Mucosa of stomach (tissue), 1 donor: ENCODE results near the gene SLC44A5.

ENCODE experiments used
- H3K27me3 ChIP-seq: one replicate; pipeline ENCODE4 v1.7.0; 2013; ENCODE audit warnings: mild to moderate bottlenecking, low read length; ENCODE audit not compliant: control insufficient read depth, insufficient read depth
- H3K36me3 ChIP-seq: one replicate; pipeline ENCODE4 v1.7.0; 2013; ENCODE audit warnings: low read length; ENCODE audit not compliant: control insufficient read depth, insufficient read depth
- H3K4me1 ChIP-seq: one replicate; pipeline ENCODE4 v1.7.0; 2013; ENCODE audit warnings: mild to moderate bottlenecking, low read length; ENCODE audit not compliant: control insufficient read depth, insufficient read depth
- H3K4me3 ChIP-seq: one replicate; pipeline ENCODE4 v1.7.0; 2013; ENCODE audit warnings: low read length
- H3K9ac ChIP-seq: one replicate; pipeline ENCODE4 v1.7.0; 2013; ENCODE audit warnings: mild to moderate bottlenecking, low read length, moderate library complexity
- H3K9me3 ChIP-seq: one replicate; pipeline ENCODE4 v1.7.0; 2013; ENCODE audit warnings: mild to moderate bottlenecking, low read length, moderate library complexity; ENCODE audit not compliant: control insufficient read depth
- donor health status: Pancreatic carcinoma.

The SLC44A5 gene

GRCh38 chr1:75472971-75473603 lies 137.8 kb downstream of the SLC44A5 start:
- H3K4me3 ChIP-seq, result no peak overlapping the region

GRCh38 chr1:75472089-75472970 lies 138.6 kb downstream of the SLC44A5 start:
- Histone ChIP-seq H3K36me3 (no peaks in the 10 kb centered on the region), H3K9ac (no peak overlapping the region), H3K9me3 (no peaks in the 10 kb centered on the region), H3K4me3 (no peak overlapping the region), H3K4me1 (no peaks in the 10 kb centered on the region), H3K27me3 (no peaks in the 10 kb centered on the region)

More at GRCh38 chr1:75472971-75473603, 137.8 kb downstream of the SLC44A5 start:
- Histone ChIP-seq H3K9me3 (no peaks in the 10 kb centered on the region), H3K9ac (no peak overlapping the region), H3K27me3 (no peaks in the 10 kb centered on the region), H3K4me1 (no peaks in the 10 kb centered on the region), H3K36me3 (no peaks in the 10 kb centered on the region)

- Histone ChIP-seq H3K27me3 (no peaks in the 10 kb centered on the region), H3K36me3 (no peaks in the 10 kb centered on the region), H3K4me3 (no peak overlapping the region)
Observed at GRCh38 chr1:75471252-75471651, 139.7 kb downstream of the SLC44A5 start.

GRCh38 chr1:75470448-75470847 lies 140.5 kb downstream of the SLC44A5 start:
- no peaks in the 10 kb centered on the region for H3K36me3 ChIP-seq
- H3K9me3 ChIP-seq, result no peaks in the 10 kb centered on the region
- H3K9ac ChIP-seq, result no peak overlapping the region
- no peaks in the 10 kb centered on the region for H3K27me3 ChIP-seq
- no peaks in the 10 kb centered on the region for H3K4me1 ChIP-seq
- H3K4me3 ChIP-seq, result no peak overlapping the region

More at GRCh38 chr1:75471252-75471651, 139.7 kb downstream of the SLC44A5 start:
- H3K9me3 ChIP-seq, result no peaks in the 10 kb centered on the region
- no peaks in the 10 kb centered on the region for H3K4me1 ChIP-seq
- no peak overlapping the region for H3K9ac ChIP-seq

- no peaks in the 10 kb centered on the region for H3K4me1 ChIP-seq
- H3K9me3 ChIP-seq, result no peaks in the 10 kb centered on the region
- no peak overlapping the region for H3K9ac ChIP-seq
- H3K36me3 ChIP-seq, result no peaks in the 10 kb centered on the region
- no peak overlapping the region for H3K4me3 ChIP-seq
- no peaks in the 10 kb centered on the region for H3K27me3 ChIP-seq
Observed at GRCh38 chr1:75469586-75470173, 141.2 kb downstream of the SLC44A5 start.

- Histone ChIP-seq H3K9me3 (no peaks in the 10 kb centered on the region), H3K27me3 (no peaks in the 10 kb centered on the region), H3K4me3 (no peak overlapping the region), H3K4me1 (no peaks in the 10 kb centered on the region), H3K36me3 (no peaks in the 10 kb centered on the region), H3K9ac (no peak overlapping the region)
Observed at GRCh38 chr1:75461808-75462325, 149.0 kb downstream of the SLC44A5 start.

GRCh38 chr1:75449998-75450397 lies 160.9 kb downstream of the SLC44A5 start:
- H3K4me3 ChIP-seq, result no peak overlapping the region
- no peaks in the 10 kb centered on the region for H3K27me3 ChIP-seq
- H3K9me3 ChIP-seq, result no peaks in the 10 kb centered on the region
- no peaks in the 10 kb centered on the region for H3K36me3 ChIP-seq
- no peak overlapping the region for H3K9ac ChIP-seq
- H3K4me1 ChIP-seq, result no peaks in the 10 kb centered on the region

GRCh38 chr1:75444220-75444619 lies 166.7 kb downstream of the SLC44A5 start:
- Histone ChIP-seq H3K9ac (no peak overlapping the region), H3K9me3 (no peaks in the 10 kb centered on the region), H3K36me3 (no peaks in the 10 kb centered on the region), H3K4me3 (no peak overlapping the region), H3K4me1 (no peaks in the 10 kb centered on the region), H3K27me3 (no peaks in the 10 kb centered on the region)

- H3K9me3 ChIP-seq, result no peaks in the 10 kb centered on the region
- H3K4me1 ChIP-seq, result no peaks in the 10 kb centered on the region
- no peaks in the 10 kb centered on the region for H3K27me3 ChIP-seq
- H3K36me3 ChIP-seq, result no peaks in the 10 kb centered on the region
- H3K9ac ChIP-seq, result no peak overlapping the region
- no peak overlapping the region for H3K4me3 ChIP-seq
Observed at GRCh38 chr1:75440274-75440673, 170.6 kb downstream of the SLC44A5 start.

- H3K4me3 ChIP-seq, result no peak overlapping the region
- H3K9ac ChIP-seq, result no peak overlapping the region
- H3K4me1 ChIP-seq, result no peaks in the 10 kb centered on the region
- no peaks in the 10 kb centered on the region for H3K27me3 ChIP-seq
- H3K36me3 ChIP-seq, result no peaks in the 10 kb centered on the region
- no peaks in the 10 kb centered on the region for H3K9me3 ChIP-seq
Observed at GRCh38 chr1:75438355-75438754, 172.6 kb downstream of the SLC44A5 start.

GRCh38 chr1:75431843-75432242 lies 179.1 kb downstream of the SLC44A5 start:
- H3K36me3 ChIP-seq, result no peaks in the 10 kb centered on the region

GRCh38 chr1:75430526-75430925 lies 180.4 kb downstream of the SLC44A5 start:
- Histone ChIP-seq H3K9ac (no peak overlapping the region), H3K9me3 (no peaks in the 10 kb centered on the region), H3K4me1 (no peaks in the 10 kb centered on the region), H3K27me3 (no peaks in the 10 kb centered on the region), H3K4me3 (no peak overlapping the region), H3K36me3 (no peaks in the 10 kb centered on the region)

More at GRCh38 chr1:75431843-75432242, 179.1 kb downstream of the SLC44A5 start:
- H3K27me3 ChIP-seq, result no peaks in the 10 kb centered on the region
- no peak overlapping the region for H3K4me3 ChIP-seq
- H3K9ac ChIP-seq, result no peak overlapping the region
- H3K9me3 ChIP-seq, result no peaks in the 10 kb centered on the region
- H3K4me1 ChIP-seq, result no peaks in the 10 kb centered on the region
